Esophagus muscularis mucosa (tissue), 3 donors: ENCODE measurements around the gene C1orf116.

Experiments used
- CTCF ChIP-seq, 3 experiments: fragments of 200-600 bp in 2 of 3; fragments of 450-650 bp in 1 of 3; sonication (generic) in 2 of 3; IDR thresholded peaks; one replicate each; pipeline ENCODE4 v1.5.1; 2017 to 2019; ENCODE audit warnings: antibody characterized with exemption in 3 of 3, mild to moderate bottlenecking in 2 of 3, moderate library complexity in 1 of 3
- POLR2AphosphoS5 ChIP-seq, 2 donors: sonication (generic); formaldehyde crosslinking; IDR thresholded peaks; one replicate each; pipeline ENCODE4 v1.6.1; 2017; ENCODE audit warnings: antibody characterized with exemption in 2 of 2

GRCh38 chr1:207009182-207009850, 23.2 kb downstream of the C1orf116 start:
- TF ChIP-seq CTCF (IDR thresholded peaks at IDR 0.05), result no peak
- no peak for TF ChIP-seq POLR2AphosphoS5 (IDR thresholded peaks at IDR 0.05)
